ENCODE measurements around the gene ZMAT2. TPM values are rescaled to one million over a fixed set of nuclear protein-coding genes. Genes with fewer than 3 reads are reported as not detected.
"Not testable (repeated sequence)": the region's sequence is repeated elsewhere in the genome, so short reads cannot be mapped to it uniquely, and the experiment has no call there.

Gene ZMAT2
- total RNA-seq, 1 donor, result 34.2 TPM

DNA sequence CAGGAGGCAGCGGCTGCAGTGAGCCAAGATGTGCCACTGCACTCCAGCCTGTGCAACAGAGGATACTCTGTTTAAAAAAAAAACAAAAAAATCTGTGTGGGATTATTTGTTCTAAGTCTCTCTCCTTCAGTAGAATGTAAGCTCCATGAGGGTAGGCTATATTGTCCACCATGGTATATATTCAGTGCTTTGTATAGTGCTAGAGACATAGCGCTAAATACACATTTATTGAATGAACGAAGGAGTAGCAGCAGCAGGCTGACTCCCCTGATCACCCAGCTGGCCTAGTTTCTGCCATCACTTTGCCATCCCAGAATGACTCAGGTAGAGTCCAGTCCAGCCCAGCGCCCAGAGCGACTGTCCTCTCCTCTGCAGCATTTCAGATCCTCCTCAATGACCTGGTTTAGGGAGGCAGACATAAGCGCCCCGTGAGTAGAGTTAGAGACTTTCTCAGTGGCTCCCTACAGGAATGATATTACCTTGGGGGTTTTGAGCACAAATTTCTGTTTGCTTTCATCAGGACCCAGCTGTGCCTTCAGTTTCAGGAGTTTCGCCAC lies 9.8 kb upstream of the ZMAT2 start:
- H3K9me3 ChIP-seq (ENCODE audit: low read depth, low read length), result no peaks in the 10 kb centered on the region
- no peaks in the 10 kb centered on the region for H3K27me3 ChIP-seq (ENCODE audit: insufficient read depth, low read length)
- H3K4me3 ChIP-seq (ENCODE audit: low read length), result peak overlapping the region; percentile 79
- H3K4me1 ChIP-seq (ENCODE audit: insufficient read depth, low read length), result peaks cover 26% of the 10 kb centered on the region

DNA sequence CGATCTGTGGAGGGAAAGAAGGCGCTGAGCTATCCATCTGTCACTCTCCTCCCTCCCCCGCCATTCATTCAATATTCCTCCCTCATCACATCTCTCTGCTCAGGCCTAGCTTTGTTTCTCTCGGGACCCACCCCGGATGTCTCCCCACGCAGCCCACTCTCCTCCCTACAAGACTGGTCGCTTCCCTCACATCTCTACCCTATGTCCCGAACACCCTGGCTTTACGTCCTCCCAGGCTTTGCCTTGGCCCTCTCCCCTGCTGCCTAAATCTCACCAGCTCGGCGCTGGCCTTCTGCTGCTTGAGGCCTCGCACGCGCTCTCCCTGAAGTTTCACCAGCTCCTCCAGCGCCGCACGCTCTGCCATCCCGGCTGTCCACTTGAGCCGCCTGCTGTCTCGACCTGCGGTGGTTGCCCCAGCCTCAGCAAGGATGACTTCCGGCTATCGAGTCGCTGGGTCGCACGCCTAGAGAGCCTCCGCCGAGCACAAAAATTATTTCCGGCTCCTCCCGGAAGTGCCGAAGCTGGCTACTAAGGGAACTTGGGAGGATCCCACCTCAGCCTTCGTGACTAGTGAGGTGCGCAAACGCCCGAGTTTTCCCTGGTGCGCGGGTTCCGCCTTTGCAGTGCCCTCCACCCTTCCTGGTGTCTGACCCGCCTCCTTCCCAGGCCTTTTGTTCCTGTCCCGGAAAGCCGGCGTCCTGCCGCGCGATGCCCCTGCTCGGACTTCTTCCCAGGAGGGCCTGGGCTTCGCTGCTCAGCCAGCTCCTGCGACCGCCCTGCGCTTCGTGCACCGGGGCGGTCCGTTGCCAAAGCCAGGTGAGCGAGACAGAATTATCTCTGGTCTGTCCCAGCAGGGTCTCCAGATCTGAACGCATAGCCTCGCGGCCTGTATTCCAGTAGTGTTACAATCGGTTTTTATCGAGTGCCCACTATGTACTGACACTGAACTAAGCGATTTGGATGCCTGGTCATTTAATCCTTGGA lies 9.0 kb upstream of the ZMAT2 start, which contains the start of the genes HARS1 and HARS2:
HARS1 (minus strand) TSS at position 430 of the 984 bp plus-strand sequence; CDS start at position 364, 66 bp downstream.
HARS2 (plus strand) TSS at position 515 of the 984 bp plus-strand sequence; CDS start at position 709, 194 bp downstream.
- Histone ChIP-seq H3K27me3 (ENCODE audit: insufficient read depth, low read length) (no peaks in the 10 kb centered on the region), H3K9me3 (ENCODE audit: low read depth, low read length) (no peaks in the 10 kb centered on the region), H3K4me3 (ENCODE audit: low read length) (peak within 1 kb of the TSS; percentile 79), H3K4me1 (ENCODE audit: insufficient read depth, low read length) (peaks cover 26% of the 10 kb centered on the region)

DNA sequence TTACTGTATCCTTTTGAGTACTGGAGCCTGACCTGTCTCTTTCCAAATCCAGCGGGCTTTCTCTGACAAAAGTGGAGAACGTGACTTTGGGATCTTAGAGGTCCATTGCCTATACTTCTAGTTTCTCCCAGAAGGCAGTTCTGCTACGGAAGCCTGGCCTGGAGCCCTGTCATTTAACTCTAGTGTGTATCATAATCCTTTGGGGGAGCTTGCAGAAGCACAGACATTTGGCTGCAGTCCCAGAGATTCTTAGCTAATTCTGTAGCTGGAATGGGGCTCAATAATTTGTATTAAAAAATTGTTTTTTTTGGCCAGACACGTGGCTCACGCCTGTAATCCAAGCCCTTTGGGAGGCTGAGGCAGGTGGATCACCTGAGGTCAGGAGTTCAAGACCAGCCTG lies 6.0 kb upstream of the ZMAT2 start:
- no peaks in the 10 kb centered on the region for H3K27me3 ChIP-seq (ENCODE audit: insufficient read depth, low read length)
- no peaks in the 10 kb centered on the region for H3K9me3 ChIP-seq (ENCODE audit: low read depth, low read length)
- peaks cover 26% of the 10 kb centered on the region for H3K4me1 ChIP-seq (ENCODE audit: insufficient read depth, low read length)
- H3K4me3 ChIP-seq (ENCODE audit: low read length), result no peak overlapping the region

DNA sequence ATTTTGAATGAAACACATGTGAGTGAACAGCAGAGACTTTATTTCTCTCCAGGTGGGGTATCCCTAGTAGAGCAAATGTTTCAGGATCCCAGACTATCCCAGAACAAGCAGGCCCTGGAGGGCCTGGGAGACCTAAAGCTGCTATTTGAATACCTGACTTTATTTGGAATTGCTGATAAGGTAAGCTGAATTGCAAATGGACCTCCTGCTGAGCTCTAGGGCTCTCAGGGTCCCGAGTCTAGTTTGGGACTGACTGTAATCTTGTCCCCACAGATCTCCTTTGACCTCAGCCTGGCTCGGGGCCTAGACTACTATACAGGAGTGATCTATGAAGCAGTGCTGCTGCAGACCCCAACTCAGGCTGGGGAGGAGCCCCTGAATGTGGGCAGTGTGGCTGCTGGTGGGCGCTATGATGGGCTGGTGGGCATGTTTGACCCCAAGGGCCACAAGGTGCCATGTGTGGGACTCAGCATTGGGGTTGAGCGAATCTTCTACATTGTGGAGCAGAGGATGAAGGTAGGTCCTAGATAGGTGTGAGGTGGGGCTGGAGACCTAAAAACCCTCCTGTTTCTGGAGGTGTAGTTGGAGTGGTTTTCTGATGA lies 3.3 kb upstream of the ZMAT2 start:
- Histone ChIP-seq H3K4me3 (ENCODE audit: low read length) (no peak overlapping the region), H3K9me3 (ENCODE audit: low read depth, low read length) (no peaks in the 10 kb centered on the region), H3K27me3 (ENCODE audit: insufficient read depth, low read length) (no peaks in the 10 kb centered on the region), H3K4me1 (ENCODE audit: insufficient read depth, low read length) (peaks cover 31% of the 10 kb centered on the region)

DNA sequence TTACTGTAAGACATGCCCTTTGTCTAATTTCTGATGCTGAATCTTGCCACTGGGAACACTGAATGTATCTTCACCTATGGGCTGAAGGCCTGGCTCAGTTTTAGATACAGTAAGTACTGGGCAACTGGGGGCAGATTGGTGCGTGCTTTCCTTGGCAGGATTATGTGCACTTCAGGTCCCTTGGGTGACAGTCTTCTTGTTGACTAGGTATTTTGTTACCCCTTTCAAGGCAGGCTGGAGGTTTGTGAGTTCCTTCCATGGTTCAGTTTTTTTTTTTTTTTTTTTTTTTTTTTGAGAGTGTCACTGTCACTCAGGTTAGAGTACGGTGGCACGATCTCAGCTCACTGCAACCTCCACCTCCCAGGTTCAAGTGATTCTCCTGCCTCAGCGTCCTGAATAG lies 7.6 kb downstream of the ZMAT2 start:
- H3K4me3 ChIP-seq (ENCODE audit: low read length), result no peak overlapping the region
- H3K9me3 ChIP-seq (ENCODE audit: low read depth, low read length), result no peaks in the 10 kb centered on the region
- H3K4me1 ChIP-seq (ENCODE audit: insufficient read depth, low read length), result peaks cover 7% of the 10 kb centered on the region
- no peaks in the 10 kb centered on the region for H3K27me3 ChIP-seq (ENCODE audit: insufficient read depth, low read length)

DNA sequence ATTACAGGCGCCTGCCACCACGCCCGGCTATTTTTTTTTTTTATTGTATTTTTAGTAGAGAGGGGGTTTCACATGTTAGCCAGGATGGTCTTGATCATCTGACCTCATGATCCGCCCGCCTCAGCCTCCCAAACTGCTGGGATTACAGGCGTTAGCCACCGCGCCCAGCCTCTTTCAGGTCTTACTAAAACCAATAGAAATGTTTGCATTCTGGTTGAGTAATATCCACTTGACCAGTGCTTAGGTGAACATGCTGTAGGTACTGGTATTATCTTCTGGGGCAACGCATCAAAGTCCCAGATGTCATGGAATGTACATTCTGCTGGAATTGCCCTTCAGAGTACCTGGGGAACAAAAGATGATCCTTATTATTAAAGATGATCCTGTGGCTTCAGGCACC lies 8.5 kb downstream of the ZMAT2 start:
- not testable (repeated sequence) for H3K4me1 ChIP-seq (ENCODE audit: insufficient read depth, low read length); H3K4me3 ChIP-seq (ENCODE audit: low read length); H3K9me3 ChIP-seq (ENCODE audit: low read depth, low read length); H3K27me3 ChIP-seq (ENCODE audit: insufficient read depth, low read length)

DNA sequence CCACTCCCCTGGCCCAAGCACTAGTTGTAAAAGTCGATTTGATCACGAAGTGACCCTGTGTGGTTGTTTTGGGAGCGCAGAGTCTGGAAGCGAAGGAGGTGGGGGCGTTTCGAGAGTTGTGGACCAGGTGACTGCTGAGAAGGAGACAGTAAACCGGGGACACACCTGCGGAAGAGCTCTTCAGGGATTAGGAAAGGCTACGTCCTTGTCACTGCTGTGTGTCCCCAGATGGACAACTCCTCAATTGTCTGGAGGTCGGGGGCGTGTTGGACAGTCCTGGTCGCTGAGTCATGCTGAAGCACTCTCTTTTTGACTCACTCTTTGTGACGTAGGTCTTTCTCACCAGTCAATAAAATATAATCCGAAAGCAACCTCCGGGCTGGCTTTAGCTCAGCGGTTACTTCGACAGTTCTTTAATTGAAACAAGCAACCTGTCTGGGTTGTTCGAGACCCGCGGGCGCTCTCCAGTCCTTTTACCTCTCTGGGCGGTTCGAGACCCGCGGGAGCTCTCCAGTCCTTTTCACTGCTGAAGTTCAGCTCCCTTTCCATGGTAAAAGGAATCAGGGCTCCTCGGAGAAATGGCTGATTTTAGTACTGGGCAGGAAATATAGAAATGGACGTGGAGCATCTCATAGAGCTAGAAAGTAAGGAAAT lies 10.8 kb downstream of the ZMAT2 start:
- Histone ChIP-seq H3K9me3 (ENCODE audit: low read depth, low read length) (no peaks in the 10 kb centered on the region), H3K4me3 (ENCODE audit: low read length) (peak overlapping the region; percentile 89), H3K27me3 (ENCODE audit: insufficient read depth, low read length) (no peaks in the 10 kb centered on the region), H3K4me1 (ENCODE audit: insufficient read depth, low read length) (peaks cover 7% of the 10 kb centered on the region)

DNA sequence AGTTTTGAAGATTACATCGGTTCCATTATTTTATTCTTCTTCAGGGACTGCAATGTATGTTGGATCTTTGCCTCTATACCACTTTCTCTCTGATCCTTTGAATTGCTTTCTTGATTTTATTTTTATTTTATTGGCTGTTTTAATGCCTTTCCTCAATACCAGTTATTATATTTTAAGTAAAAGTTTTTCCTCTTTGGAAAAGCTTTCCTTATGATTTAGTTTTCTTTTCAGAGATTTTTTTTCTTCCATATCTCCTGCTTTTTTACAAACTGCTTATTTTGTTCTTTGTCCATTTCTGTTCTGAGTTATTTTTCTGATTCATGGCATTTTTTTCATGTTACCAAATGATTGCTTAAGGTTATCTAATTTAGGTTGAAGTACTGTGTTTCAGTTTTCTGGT lies 11.5 kb downstream of the ZMAT2 start:
- Histone ChIP-seq H3K4me1 (ENCODE audit: insufficient read depth, low read length) (peaks cover 7% of the 10 kb centered on the region), H3K9me3 (ENCODE audit: low read depth, low read length) (no peaks in the 10 kb centered on the region), H3K27me3 (ENCODE audit: insufficient read depth, low read length) (no peaks in the 10 kb centered on the region), H3K4me3 (ENCODE audit: low read length) (no peak overlapping the region)

DNA sequence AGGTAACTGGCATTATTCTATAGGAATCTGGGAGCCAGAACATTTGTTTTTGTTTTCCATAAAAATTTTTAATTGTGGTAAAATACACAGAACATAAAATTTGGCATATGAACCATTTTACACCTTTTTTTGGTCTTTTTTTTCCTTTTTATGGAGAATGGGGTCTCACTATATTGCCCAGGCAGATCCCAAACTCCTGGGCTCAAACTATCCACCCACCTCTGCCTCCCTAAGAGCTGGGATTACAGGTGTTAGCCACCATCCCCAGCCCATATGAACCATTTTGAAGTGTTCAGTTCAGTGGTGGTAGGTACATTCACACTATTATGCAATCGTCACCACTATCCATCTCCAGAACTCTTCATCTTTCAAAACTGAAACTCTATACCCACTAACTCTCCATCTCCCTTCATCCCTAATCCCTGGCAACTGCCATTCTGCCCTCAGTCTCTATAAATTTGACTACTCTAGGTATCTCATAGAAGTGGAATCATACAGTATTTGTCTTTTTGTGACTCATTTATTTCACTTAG lies 13.4 kb downstream of the ZMAT2 start:
- Histone ChIP-seq H3K9me3 (ENCODE audit: low read depth, low read length) (no peaks in the 10 kb centered on the region), H3K27me3 (ENCODE audit: insufficient read depth, low read length) (no peaks in the 10 kb centered on the region), H3K4me1 (ENCODE audit: insufficient read depth, low read length) (peaks cover 7% of the 10 kb centered on the region), H3K4me3 (ENCODE audit: low read length) (no peak overlapping the region)

DNA sequence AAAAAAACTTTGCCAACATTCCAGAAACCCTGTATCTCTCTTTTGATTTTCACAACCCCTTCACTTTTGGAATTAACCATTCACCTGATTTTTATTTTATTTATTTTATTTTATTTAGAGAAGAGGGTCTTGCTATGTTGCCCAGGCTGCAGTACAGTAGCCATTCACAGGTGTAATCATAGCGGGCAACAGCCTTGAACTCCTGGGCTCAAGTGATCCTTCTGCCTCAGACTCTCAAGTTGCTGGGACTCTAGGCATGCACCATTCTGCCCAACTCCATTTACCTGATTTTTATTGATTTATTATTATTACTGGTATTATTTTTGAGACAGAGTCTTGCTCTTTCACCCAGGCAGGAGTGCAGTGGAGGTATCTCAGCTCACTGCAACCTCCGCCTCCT lies 16.0 kb downstream of the ZMAT2 start:
- H3K27me3 ChIP-seq (ENCODE audit: insufficient read depth, low read length); H3K9me3 ChIP-seq (ENCODE audit: low read depth, low read length); H3K4me1 ChIP-seq (ENCODE audit: insufficient read depth, low read length); H3K4me3 ChIP-seq (ENCODE audit: low read length): not testable (repeated sequence)

DNA sequence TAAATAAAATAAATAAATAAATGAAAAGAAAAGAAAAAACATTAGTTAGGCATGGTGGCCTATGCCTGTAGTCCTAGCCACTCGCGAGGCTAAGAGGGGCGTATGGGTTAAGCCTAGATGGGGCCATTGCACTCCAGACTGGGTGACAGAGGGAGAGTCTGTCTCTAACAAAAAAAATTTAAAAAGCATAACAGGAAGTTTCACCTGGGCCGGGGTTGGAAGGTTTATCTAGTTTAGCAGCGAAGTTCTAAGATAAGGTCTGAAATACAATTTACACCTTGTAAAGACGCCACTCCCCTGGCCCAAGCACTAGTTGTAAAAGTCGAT lies 18.0 kb downstream of the ZMAT2 start:
- no peaks in the 10 kb centered on the region for H3K27me3 ChIP-seq (ENCODE audit: insufficient read depth, low read length)
- H3K4me3 ChIP-seq (ENCODE audit: low read length), result no peak overlapping the region
- no peaks in the 10 kb centered on the region for H3K9me3 ChIP-seq (ENCODE audit: low read depth, low read length)
- H3K4me1 ChIP-seq (ENCODE audit: insufficient read depth, low read length), result no peaks in the 10 kb centered on the region

DNA sequence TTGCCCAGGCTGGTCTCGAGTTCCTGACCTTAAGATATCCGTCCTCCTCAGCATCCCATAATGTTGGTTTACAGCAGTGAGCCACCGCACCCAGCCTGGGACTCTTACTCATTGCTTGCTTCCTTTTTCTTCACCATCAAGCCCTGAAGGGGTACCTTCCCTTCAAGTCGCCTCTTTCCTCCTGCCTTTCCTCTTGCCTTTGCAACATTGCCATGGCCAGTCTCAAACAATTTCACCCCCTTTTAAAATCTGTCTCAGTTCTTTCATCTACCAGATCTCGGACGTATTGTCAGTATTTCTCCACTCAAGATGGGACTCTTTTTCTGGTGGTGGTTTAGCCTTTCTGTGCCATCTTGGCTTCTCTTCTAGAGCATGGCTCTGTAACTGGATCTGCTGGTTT lies 20.5 kb downstream of the ZMAT2 start:
- not testable (repeated sequence) for H3K4me3 ChIP-seq (ENCODE audit: low read length); H3K9me3 ChIP-seq (ENCODE audit: low read depth, low read length); H3K4me1 ChIP-seq (ENCODE audit: insufficient read depth, low read length)
- peaks cover 11% of the 10 kb centered on the region for H3K27me3 ChIP-seq (ENCODE audit: insufficient read depth, low read length)

DNA sequence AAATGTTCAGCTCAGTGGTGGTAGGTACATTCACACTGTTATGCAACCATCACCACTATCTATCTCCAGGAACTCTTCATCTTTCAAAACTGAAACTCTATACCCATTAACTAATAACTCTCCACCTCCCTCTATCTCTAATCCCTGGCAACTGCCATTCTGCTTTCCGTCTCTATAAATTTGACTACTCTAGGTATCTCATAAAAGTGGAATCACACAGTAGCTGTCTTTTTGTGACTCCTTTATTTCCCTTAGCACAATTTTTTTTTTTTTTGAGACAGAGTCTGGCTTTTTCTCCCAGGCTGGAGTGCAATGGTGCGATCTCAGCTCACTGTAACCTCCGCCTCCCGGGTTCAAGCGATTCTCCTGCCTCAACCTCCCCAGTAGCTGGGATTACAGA lies 21.1 kb downstream of the ZMAT2 start:
- H3K27me3 ChIP-seq (ENCODE audit: insufficient read depth, low read length), result peaks cover 16% of the 10 kb centered on the region
- H3K9me3 ChIP-seq (ENCODE audit: low read depth, low read length); H3K4me3 ChIP-seq (ENCODE audit: low read length); H3K4me1 ChIP-seq (ENCODE audit: insufficient read depth, low read length): not testable (repeated sequence)

DNA sequence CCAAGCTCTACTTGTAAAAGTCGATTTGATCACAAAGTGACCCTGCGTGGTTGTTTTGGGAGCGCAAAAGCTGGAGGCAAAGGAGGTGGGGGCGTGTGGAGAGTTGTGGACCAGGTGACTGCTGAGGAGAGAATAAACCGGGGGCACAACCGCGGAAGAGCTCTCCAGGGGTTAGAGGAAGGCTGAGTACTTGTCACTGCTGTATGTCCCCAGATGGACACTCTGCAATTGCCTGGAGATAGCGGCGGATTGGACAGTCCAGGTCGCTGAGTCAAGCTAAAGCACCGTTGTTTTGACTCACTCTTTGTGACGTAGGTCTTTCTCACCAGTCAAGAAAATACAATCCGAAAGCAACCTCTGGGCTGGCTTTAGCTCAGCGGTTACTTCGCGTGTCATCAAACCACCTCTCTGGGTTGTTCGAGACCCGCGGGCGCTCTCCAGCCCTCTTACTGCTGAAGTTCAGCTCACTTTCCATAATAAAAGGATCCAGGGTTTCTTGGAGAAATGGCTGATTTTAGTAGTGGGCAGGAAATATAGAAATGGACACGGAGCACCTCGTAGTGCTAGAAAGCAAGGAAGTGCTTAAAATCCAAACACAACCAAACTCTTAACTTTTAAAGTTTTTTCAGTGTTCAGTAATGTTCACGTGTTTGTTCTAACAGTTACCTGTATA lies 25.7 kb downstream of the ZMAT2 start:
- Histone ChIP-seq H3K4me3 (ENCODE audit: low read length) (no peak overlapping the region), H3K9me3 (ENCODE audit: low read depth, low read length) (no peaks in the 10 kb centered on the region), H3K4me1 (ENCODE audit: insufficient read depth, low read length) (peaks cover 4% of the 10 kb centered on the region), H3K27me3 (ENCODE audit: insufficient read depth, low read length) (peaks cover 28% of the 10 kb centered on the region)

Measured in mononuclear cell (primary cell).